Midbrain (tissue), 1 donor: ENCODE data around the gene FAM227A.

Experiments
- DNase-seq: peaks from one replicate; lab custom pipeline; 2025; lab: John Stamatoyannopoulos, UW

FAM227A gene

GRCh38 chr22:38656256-38657044, at the start of gene FAM227A, which contains the start of gene CBY1:
Gene FAM227A (minus strand): TSS chr22:38656392. CDS start chr22:38650168, 6,224 bp downstream.
Gene CBY1 (plus strand): TSS chr22:38656638. CDS start chr22:38668055, 11,417 bp downstream.
- peak; percentile 97 for DNase-seq

GRCh38 chr22:38705235-38706100, 49.3 kb upstream of the FAM227A start, which contains the start of gene GTPBP1:
Gene GTPBP1 (plus strand): TSS chr22:38705944. CDS start chr22:38705956, 12 bp downstream.
- DNase-seq, result peak; percentile 100

- no peak for DNase-seq
These were observed 48.6 kb upstream of the FAM227A start for GRCh38 chr22:38704654-38705234.

GRCh38 chr22:38700789-38701628, 44.8 kb upstream of the FAM227A start, which contains the start of gene JOSD1:
Gene JOSD1 (minus strand): TSS chr22:38700943. CDS start chr22:38699987, 956 bp downstream.
- DNase-seq, result peak; percentile 95

GRCh38 chr22:38700270-38700788, 44.1 kb upstream of the FAM227A start:
- DNase-seq, result no peak

GRCh38 chr22:38699784-38700183, 43.6 kb upstream of the FAM227A start:
- no peak for DNase-seq

- no peak for DNase-seq
These were observed 43.0 kb upstream of the FAM227A start for GRCh38 chr22:38699143-38699542.

- DNase-seq, result no peak
These were observed 42.4 kb upstream of the FAM227A start for GRCh38 chr22:38698407-38699094.

GRCh38 chr22:38697425-38698089, 41.4 kb upstream of the FAM227A start:
- DNase-seq, result no peak

- DNase-seq, result no peak
These were observed 40.6 kb upstream of the FAM227A start for GRCh38 chr22:38696606-38697424.

GRCh38 chr22:38694940-38695339, 38.7 kb upstream of the FAM227A start:
- no peak for DNase-seq

GRCh38 chr22:38694049-38694448, 37.9 kb upstream of the FAM227A start:
- DNase-seq, result no peak

- no peak for DNase-seq
These were observed 33.5 kb upstream of the FAM227A start for GRCh38 chr22:38689651-38690050.

- DNase-seq, result no peak
These were observed 29.6 kb upstream of the FAM227A start for GRCh38 chr22:38685761-38686160.

GRCh38 chr22:38684895-38685294, 28.7 kb upstream of the FAM227A start:
- no peak for DNase-seq

GRCh38 chr22:38681582-38682335, 25.6 kb upstream of the FAM227A start, which contains the start of gene TOMM22:
Gene TOMM22 (plus strand): TSS chr22:38681957. CDS start chr22:38681979, 22 bp downstream.
- DNase-seq, result peak; percentile 94

- DNase-seq, result no peak
These were observed 19.6 kb upstream of the FAM227A start for GRCh38 chr22:38675833-38676232.

GRCh38 chr22:38674888-38675287, 18.7 kb upstream of the FAM227A start:
- DNase-seq, result peak; percentile 56
